Upper lobe of left lung (tissue), 6 donors: Measurements from ENCODE around the gene SLC35G4. TPM values are rescaled to one million over a fixed set of nuclear protein-coding genes. Genes with fewer than 3 reads are reported as not detected.

ENCODE experiments used
- ATAC-seq, 2 donors: fragments of 200-7000 bp; cut with Tn5 transposase; one replicate each; pipeline ENCODE4 v1.9.1; 2022; ENCODE audit warnings: mild to moderate bottlenecking in 2 of 2, moderate library complexity in 2 of 2; ENCODE audit not compliant: low FRiP score in 2 of 2
- DNase-seq, 2 donors: peaks; one replicate each; pipeline ENCODE4 v3.0.0-alpha.2; 2019 to 2020
- H3K27ac ChIP-seq, 4 donors: fragments of 200-600 bp; sonication (generic); one replicate each; pipeline ENCODE4 v1.5.1; 2016 to 2019
- H3K27me3 ChIP-seq, 4 donors: fragments of 200-600 bp; sonication (generic); one replicate each; pipeline ENCODE4 v1.5.1; 2017 to 2019
- H3K36me3 ChIP-seq, 4 donors: fragments of 200-600 bp; sonication (generic); one replicate each; pipeline ENCODE4 v1.5.1; 2016 to 2019
- H3K4me1 ChIP-seq, 4 donors: fragments of 200-600 bp; sonication (generic); one replicate each; pipeline ENCODE4 v1.5.1; 2018 to 2019
- H3K4me3 ChIP-seq, 4 donors: fragments of 200-600 bp; sonication (generic); one replicate each; pipeline ENCODE4 v1.5.1; 2017 to 2019; ENCODE audit warnings: mild to moderate bottlenecking in 2 of 4, moderate library complexity in 1 of 4
- H3K9me3 ChIP-seq, 4 donors: fragments of 200-600 bp; sonication (generic); one replicate each; pipeline ENCODE4 v1.5.1; 2018 to 2019
- CTCF ChIP-seq, 6 experiments: fragments of 450-650 bp in 4 of 6; fragments of 200-600 bp in 2 of 6; sonication (generic) in 2 of 6; IDR thresholded peaks; one replicate each; pipeline ENCODE4 v1.5.1; 2016 to 2019; ENCODE audit warnings: antibody characterized with exemption in 6 of 6
- EP300 ChIP-seq, 4 donors: sonication (generic); formaldehyde crosslinking; IDR thresholded peaks; one replicate each; pipeline ENCODE4 v1.5.1; 2017; ENCODE audit warnings: antibody characterized with exemption in 4 of 4, control low read depth in 2 of 4
- POLR2A ChIP-seq, 4 donors: fragments of 450-650 bp; IDR thresholded peaks; one replicate each; pipeline ENCODE4 v1.5.1; 2016 to 2017; ENCODE audit warnings: antibody characterized with exemption in 4 of 4, mild to moderate bottlenecking in 2 of 4
- POLR2AphosphoS5 ChIP-seq, 2 donors: sonication (generic); formaldehyde crosslinking; IDR thresholded peaks; one replicate each; pipeline ENCODE4 v1.5.1; 2017; ENCODE audit warnings: antibody characterized with exemption in 2 of 2
- WGBS, 2 donors: methylation state at CpG; one replicate each; pipeline ENCODE4 v1.1.5; 2017 to 2018; 5-methylcytosine and 5-hydroxymethylcytosine counted together
- total RNA-seq, 6 donors: library from RNA; depleted of rRNA in 4 of 6; stranded (reverse); fragments of >200 nt in 4 of 6; gene quantifications; one replicate each; pipeline versions ENCODE4 v1.1.0 to v1.2.1, GENCODE V29; 2016 to 2021
- donor health status: DM: no; HTN: no; CAD: no; lungs with moderate emphysema.
- donor health status: DM: no; HTN: yes; CAD: no; lungs with severe emphysema.

SLC35G4 gene
- total RNA-seq, 6 donors from 2014 or later, result not detected

- Histone ChIP-seq H3K4me1 (no peaks in the 10 kb centered on the region), H3K36me3 (no peaks in the 10 kb centered on the region), H3K9me3 (no peaks in the 10 kb centered on the region), H3K4me3 (no peak overlapping the region), H3K27ac (no peak overlapping the region), H3K27me3 (no peaks in the 10 kb centered on the region)
- DNase-seq (no peak), ATAC-seq (no peak)
- TF ChIP-seq CTCF (IDR thresholded peaks at IDR 0.05) (no peak), EP300 (IDR thresholded peaks at IDR 0.05) (no peak), POLR2A (IDR thresholded peaks at IDR 0.05) (no peak), POLR2AphosphoS5 (IDR thresholded peaks at IDR 0.05) (no peak)
- WGBS, 2 donors, result 81 to 85% methylated on average over 10 of the region's 10 CpGs
Measured at GRCh38 chr18:11570073-11570588, 39.3 kb upstream of the SLC35G4 start.

GRCh38 chr18:11570769-11571412 lies 38.5 kb upstream of the SLC35G4 start:
- H3K27ac ChIP-seq, result no peak overlapping the region
- no peak for ATAC-seq
- H3K36me3 ChIP-seq, result no peaks in the 10 kb centered on the region
- no peaks in the 10 kb centered on the region for H3K9me3 ChIP-seq
- H3K27me3 ChIP-seq, result no peaks in the 10 kb centered on the region
- no peak overlapping the region for H3K4me3 ChIP-seq
- DNase-seq, result no peak
- no peak for TF ChIP-seq CTCF (IDR thresholded peaks at IDR 0.05)
- no peak for TF ChIP-seq POLR2A (IDR thresholded peaks at IDR 0.05)
- TF ChIP-seq POLR2AphosphoS5 (IDR thresholded peaks at IDR 0.05), result no peak
- TF ChIP-seq EP300 (IDR thresholded peaks at IDR 0.05), result no peak
- WGBS, 2 donors, result 85 to 86% methylated on average over 14 of the region's 14 CpGs
- no peaks in the 10 kb centered on the region for H3K4me1 ChIP-seq

- 78 to 86% methylated on average over 9 of the region's 9 CpGs for WGBS, 2 donors
- DNase-seq, result no peak
- no peak for ATAC-seq
- TF ChIP-seq POLR2A (IDR thresholded peaks at IDR 0.05) (no peak), POLR2AphosphoS5 (IDR thresholded peaks at IDR 0.05) (no peak), EP300 (IDR thresholded peaks at IDR 0.05) (no peak), CTCF (IDR thresholded peaks at IDR 0.05) (no peak)
- no peak overlapping the region for H3K4me3 ChIP-seq
- no peaks in the 10 kb centered on the region for H3K4me1 ChIP-seq
- no peaks in the 10 kb centered on the region for H3K27me3 ChIP-seq
- H3K27ac ChIP-seq, result no peak overlapping the region
- no peaks in the 10 kb centered on the region for H3K9me3 ChIP-seq
- no peaks in the 10 kb centered on the region for H3K36me3 ChIP-seq
Measured at GRCh38 chr18:11572201-11572600, 37.2 kb upstream of the SLC35G4 start.

- DNase-seq, result no peak
- no peak for TF ChIP-seq POLR2A (IDR thresholded peaks at IDR 0.05)
- 72 to 76% methylated on average over 3 of the region's 3 CpGs for WGBS, 2 donors
- Histone ChIP-seq H3K4me3 (no peak overlapping the region), H3K27me3 (no peaks in the 10 kb centered on the region), H3K4me1 (no peaks in the 10 kb centered on the region), H3K27ac (no peak overlapping the region), H3K36me3 (no peaks in the 10 kb centered on the region), H3K9me3 (no peaks in the 10 kb centered on the region)
- no peak for ATAC-seq
Measured at GRCh38 chr18:11574545-11574944, 34.9 kb upstream of the SLC35G4 start.

GRCh38 chr18:11577271-11578112 lies 31.9 kb upstream of the SLC35G4 start:
- ATAC-seq, result no peak
- no peak for TF ChIP-seq POLR2AphosphoS5 (IDR thresholded peaks at IDR 0.05)
- no peak for TF ChIP-seq POLR2A (IDR thresholded peaks at IDR 0.05)
- TF ChIP-seq CTCF (IDR thresholded peaks at IDR 0.05), result no peak
- no peak for TF ChIP-seq EP300 (IDR thresholded peaks at IDR 0.05)
- whole genome bisulfite sequencing, 2 donors, result 46 to 49% methylated on average over 6 to 7 of the region's 7 CpGs
- H3K9me3 ChIP-seq, result no peaks in the 10 kb centered on the region
- no peak overlapping the region for H3K4me3 ChIP-seq
- no peak overlapping the region for H3K27ac ChIP-seq
- H3K27me3 ChIP-seq, result no peaks in the 10 kb centered on the region
- no peaks in the 10 kb centered on the region for H3K4me1 ChIP-seq
- no peak for DNase-seq
- H3K36me3 ChIP-seq, result no peaks in the 10 kb centered on the region
